SK-MEL-5 (cell line): ENCODE measurements around the gene TUBB. TPM values are rescaled to one million over a fixed set of nuclear protein-coding genes. Genes with fewer than 3 reads are reported as not detected.

Experiments
- DNase-seq: peaks from one replicate; pipeline ENCODE4 v3.0.0-alpha.2; 2016; ENCODE audit warnings: low read depth, low spot score
- in situ Hi-C: cut with HindIII; loops from 2 replicates; pipeline ENCODE4 v1.10.0; 2016; ENCODE audit warnings: low sequenced_read_pairs, high pct_unique_total_duplicates, low pct_unique_long_range_greater_than_20kb
- total RNA-seq: library from RNA; depleted of rRNA; stranded (reverse); fragments of >200 nt; shearing (Covaris generic); gene quantifications from 2 replicates; pipeline ENCODE4 v1.2.3, GENCODE V29; 2014

The TUBB gene
- total RNA-seq, 1 experiment from 2014 or later, result 457 TPM

GRCh38 chr6:30686009-30686907, 33.9 kb upstream of the TUBB start, which contains the start of gene PPP1R18:
PPP1R18 (minus strand) TSS chr6:30686645; CDS start chr6:30686018, 627 bp downstream.
- DNase-seq, result no peak
- in situ Hi-C loops, result no loop called here

- in situ Hi-C loops, result no loop called here
- peak; percentile 65 for DNase-seq
These were observed 33.1 kb upstream of the TUBB start for GRCh38 chr6:30686908-30687658.

- in situ Hi-C loops, result no loop called here
- no peak for DNase-seq
These were observed 32.3 kb upstream of the TUBB start for GRCh38 chr6:30687659-30688431.

- in situ Hi-C loops, result no loop called here
- DNase-seq, result no peak
These were observed 31.6 kb upstream of the TUBB start for GRCh38 chr6:30688569-30688968.

GRCh38 chr6:30689022-30689865, 30.9 kb upstream of the TUBB start:
- in situ Hi-C loops, result no loop called here
- no peak for DNase-seq

GRCh38 chr6:30689985-30690384, 30.2 kb upstream of the TUBB start:
- in situ Hi-C loops, result no loop called here
- DNase-seq, result no peak

- DNase-seq, result peak; percentile 82
- in situ Hi-C loops, result no loop called here
These were observed 29.5 kb upstream of the TUBB start, which contains the start of gene NRM for GRCh38 chr6:30690403-30691207. NRM (minus strand) TSS chr6:30690984; CDS start chr6:30690974, 10 bp downstream.

GRCh38 chr6:30691208-30691847, 28.8 kb upstream of the TUBB start:
- no peak for DNase-seq
- in situ Hi-C loops, result no loop called here

- in situ Hi-C loops, result no loop called here
- no peak for DNase-seq
These were observed 23.7 kb upstream of the TUBB start for GRCh38 chr6:30696432-30696831.

GRCh38 chr6:30700340-30700739, 19.8 kb upstream of the TUBB start:
- DNase-seq, result peak; percentile 39
- in situ Hi-C loops, result no loop called here

- DNase-seq, result no peak
- in situ Hi-C loops, result no loop called here
These were observed 17.1 kb upstream of the TUBB start for GRCh38 chr6:30703011-30703410.

- in situ Hi-C loops, result no loop called here
- no peak for DNase-seq
These were observed 16.3 kb upstream of the TUBB start for GRCh38 chr6:30703821-30704220.

- DNase-seq, result no peak
- in situ Hi-C loops, result no loop called here
These were observed 14.5 kb upstream of the TUBB start for GRCh38 chr6:30705620-30706019.

GRCh38 chr6:30707281-30707850, 12.8 kb upstream of the TUBB start:
- DNase-seq, result no peak
- in situ Hi-C loops, result no loop called here

- in situ Hi-C loops, result no loop called here
- no peak for DNase-seq
These were observed 10.9 kb upstream of the TUBB start for GRCh38 chr6:30709101-30709868.
